HepG2 (cell line): ENCODE results near the gene C11orf68. TPM values are rescaled to one million over a fixed set of nuclear protein-coding genes. Genes with fewer than 3 reads are reported as not detected.
A peak's percentile ranks its signal among the peaks of the same experiment; 100 is the strongest.

Experiments used
- AHR ChIP-seq: IDR thresholded peaks from 2 replicates; pipeline ENCODE4 v1.6.1; 2018; ENCODE audit warnings: missing genetic modification reagents, missing compliant biosample characterization
- AKAP8 ChIP-seq: sonication (generic); formaldehyde crosslinking; IDR thresholded peaks from 2 replicates; pipeline ENCODE4 v1.5.1; 2020; ENCODE audit warnings: mild to moderate bottlenecking, missing genetic modification reagents
- ATF6 ChIP-seq: sonication (generic); formaldehyde crosslinking; conservative IDR thresholded peaks from 2 replicates; pipeline ENCODE4 v1.4.0; 2020; ENCODE audit warnings: missing genetic modification reagents
- CENPBD1 ChIP-seq: sonication (generic); formaldehyde crosslinking; IDR thresholded peaks from 2 replicates; pipeline ENCODE4 v1.8.0; 2022; ENCODE audit warnings: missing genetic modification reagents, low read depth, mild to moderate bottlenecking, borderline replicate concordance
- GTF3A ChIP-seq: sonication (generic); formaldehyde crosslinking; conservative IDR thresholded peaks from 2 replicates; pipeline ENCODE4 v1.4.0; 2020; ENCODE audit warnings: mild to moderate bottlenecking, missing genetic modification reagents
- HDAC2 ChIP-seq: sonication (generic); formaldehyde crosslinking; IDR thresholded peaks from 2 replicates; pipeline ENCODE4 v1.4.0; 2020; ENCODE audit warnings: missing genetic modification reagents
- IKZF5 ChIP-seq: IDR thresholded peaks from 2 replicates; pipeline ENCODE4 v1.6.1; 2018; ENCODE audit warnings: missing genetic modification reagents, mild to moderate bottlenecking, missing compliant biosample characterization
- MED8 ChIP-seq: sonication (generic); formaldehyde crosslinking; IDR thresholded peaks from 2 replicates; pipeline ENCODE4 v1.8.1; 2023; ENCODE audit warnings: mild to moderate bottlenecking, missing genetic modification reagents; ENCODE audit not compliant: insufficient replicate concordance
- MEIS2 ChIP-seq: sonication (generic); formaldehyde crosslinking; IDR thresholded peaks from 2 replicates; pipeline ENCODE4 v1.9.0; 2021; ENCODE audit warnings: mild to moderate bottlenecking, missing genetic modification reagents
- RXRB ChIP-seq: IDR thresholded peaks from 2 replicates; pipeline ENCODE4 v1.6.1; 2016; ENCODE audit warnings: borderline replicate concordance, missing genetic modification reagents, missing compliant biosample characterization
- TOE1 ChIP-seq: sonication (generic); formaldehyde crosslinking; IDR thresholded peaks from 2 replicates; pipeline ENCODE4 v1.4.0; 2020; ENCODE audit warnings: mild to moderate bottlenecking, missing genetic modification reagents
- ZC3H4 ChIP-seq: sonication (generic); formaldehyde crosslinking; IDR thresholded peaks from 2 replicates; pipeline ENCODE4 v1.4.0; 2020; ENCODE audit warnings: missing genetic modification reagents, borderline replicate concordance
- ZFP41 ChIP-seq: sonication (generic); formaldehyde crosslinking; IDR thresholded peaks from 2 replicates; pipeline ENCODE4 v1.4.0; 2020; ENCODE audit warnings: mild to moderate bottlenecking, missing genetic modification reagents, borderline replicate concordance
- ZNF10 ChIP-seq: sonication (generic); formaldehyde crosslinking; IDR thresholded peaks from 2 replicates; pipeline ENCODE4 v1.4.0; 2020; ENCODE audit warnings: mild to moderate bottlenecking, low read depth, missing genetic modification reagents, borderline replicate concordance
- ZNF124 ChIP-seq: sonication (generic); formaldehyde crosslinking; IDR thresholded peaks from 2 replicates; pipeline ENCODE4 v1.4.0; 2020; ENCODE audit warnings: missing genetic modification reagents
- ZNF839 ChIP-seq: sonication (generic); formaldehyde crosslinking; IDR thresholded peaks from 2 replicates; pipeline ENCODE4 v1.4.0; 2020; ENCODE audit warnings: missing genetic modification reagents, mild to moderate bottlenecking, borderline replicate concordance
- polyA plus RNA-seq, 8 experiments: library from polyadenylated mRNA; depleted of rRNA in 3 of 8; stranded (reverse) in 7 of 8; unstranded in 1 of 8; fragments of >200 nt; fragmentation: Illumina TruSeq in 4 of 8; extraction: Trizol in 4 of 8; gene quantifications; 2 replicates each; pipeline versions ENCODE4 v1.2.1 to v1.2.3, GENCODE V29; 2011 to 2016; ENCODE audit warnings: low read depth in 4 of 8, missing spikeins in 1 of 8, mixed read lengths in 1 of 8; ENCODE audit not compliant: insufficient read depth in 1 of 8
- total RNA-seq, 5 experiments: library from RNA; depleted of rRNA; stranded (reverse); fragments of >200 nt; fragmentation: Illumina TruSeq; extraction: Trizol; gene quantifications; 2 replicates each; pipeline ENCODE4 v1.2.3, GENCODE V29; 2016; ENCODE audit warnings: low read depth in 1 of 5
- TF ChIP-seq, protein P1 (sequence below): sonication (generic); formaldehyde crosslinking; IDR thresholded peaks from 2 replicates; pipeline ENCODE4 v1.4.0; 2020; ENCODE audit warnings: mild to moderate bottlenecking, missing genetic modification reagents
- TF ChIP-seq, protein P2 (sequence below): sonication (generic); formaldehyde crosslinking; IDR thresholded peaks from 2 replicates; pipeline ENCODE4 v1.4.0; 2020; ENCODE audit warnings: mild to moderate bottlenecking, missing genetic modification reagents
- TF ChIP-seq, protein P3 (sequence below): sonication (generic); formaldehyde crosslinking; IDR thresholded peaks from 2 replicates; pipeline ENCODE4 v1.9.0; 2021; ENCODE audit warnings: missing genetic modification reagents, borderline replicate concordance

Gene C11orf68
- total and polyA plus RNA-seq, 2 of the 13 experiments (the other 11 are each of a cell fraction or from before 2014, with no cell fraction given) = 8.4 to 28.3 TPM

DNA sequence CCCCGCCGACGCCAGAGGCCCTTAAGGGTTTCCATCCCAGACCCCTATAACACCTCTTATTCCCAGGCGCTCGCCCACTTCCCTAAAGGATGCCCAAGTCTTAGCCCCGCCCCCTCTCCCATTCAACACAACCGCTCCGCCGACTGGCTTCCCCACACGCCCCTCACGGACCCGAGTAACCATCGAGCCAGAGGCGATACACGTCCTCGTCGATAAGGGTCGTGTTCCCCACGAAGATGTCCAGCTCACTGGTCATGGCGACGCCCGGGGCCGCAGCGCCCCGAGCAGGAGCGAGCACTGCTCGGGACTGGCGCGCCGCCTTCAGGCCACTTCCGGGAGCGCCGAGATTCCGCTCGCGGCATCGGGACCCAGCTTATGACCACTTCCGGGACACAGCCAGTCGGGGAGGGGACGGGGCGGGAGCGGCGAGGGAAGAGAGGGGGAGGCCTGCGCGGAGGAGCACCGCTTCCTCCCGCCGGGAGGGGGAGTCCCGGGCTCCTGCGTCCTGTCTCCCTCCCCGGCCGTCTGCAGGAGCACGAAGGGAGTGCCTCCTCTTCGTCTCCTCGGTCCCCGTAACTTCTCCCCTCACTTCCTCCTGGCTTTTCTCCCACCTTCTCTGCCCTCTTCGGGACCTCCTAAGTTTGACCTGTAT lies 30.6 kb downstream of the C11orf68 start, which contains the start of gene FIBP (continued):
- TF ChIP-seq HDAC2 (CRISPR knock-in tag) (peak; percentile 62; the same call in 1 of the 2 replicates), ATF6 (no peak), CENPBD1 (CRISPR knock-in tag) (no peak), MED8 (no peak), ZFP41 (peak; percentile 31; the same call in 1 of the 2 replicates), RXRB (no peak), ZNF124 (peak; percentile 33; the same call in 1 of the 2 replicates), AHR (CRISPR knock-in tag) (no peak), IKZF5 (CRISPR knock-in tag) (peak; percentile 50), ZNF839 (CRISPR knock-in tag) (no peak; the same call in 1 of the 2 replicates), GTF3A (CRISPR knock-in tag) (no peak), MEIS2 (CRISPR knock-in tag) (no peak), ZC3H4 (CRISPR knock-in tag) (no peak), TOE1 (CRISPR knock-in tag) (no peak), ZNF10 (CRISPR knock-in tag) (no peak), AKAP8 (no peak)
- TF ChIP-seq, protein P1, sequence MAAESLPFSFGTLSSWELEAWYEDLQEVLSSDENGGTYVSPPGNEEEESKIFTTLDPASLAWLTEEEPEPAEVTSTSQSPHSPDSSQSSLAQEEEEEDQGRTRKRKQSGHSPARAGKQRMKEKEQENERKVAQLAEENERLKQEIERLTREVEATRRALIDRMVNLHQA (CRISPR knock-in tag) = no peak
- TF ChIP-seq, protein P2, sequence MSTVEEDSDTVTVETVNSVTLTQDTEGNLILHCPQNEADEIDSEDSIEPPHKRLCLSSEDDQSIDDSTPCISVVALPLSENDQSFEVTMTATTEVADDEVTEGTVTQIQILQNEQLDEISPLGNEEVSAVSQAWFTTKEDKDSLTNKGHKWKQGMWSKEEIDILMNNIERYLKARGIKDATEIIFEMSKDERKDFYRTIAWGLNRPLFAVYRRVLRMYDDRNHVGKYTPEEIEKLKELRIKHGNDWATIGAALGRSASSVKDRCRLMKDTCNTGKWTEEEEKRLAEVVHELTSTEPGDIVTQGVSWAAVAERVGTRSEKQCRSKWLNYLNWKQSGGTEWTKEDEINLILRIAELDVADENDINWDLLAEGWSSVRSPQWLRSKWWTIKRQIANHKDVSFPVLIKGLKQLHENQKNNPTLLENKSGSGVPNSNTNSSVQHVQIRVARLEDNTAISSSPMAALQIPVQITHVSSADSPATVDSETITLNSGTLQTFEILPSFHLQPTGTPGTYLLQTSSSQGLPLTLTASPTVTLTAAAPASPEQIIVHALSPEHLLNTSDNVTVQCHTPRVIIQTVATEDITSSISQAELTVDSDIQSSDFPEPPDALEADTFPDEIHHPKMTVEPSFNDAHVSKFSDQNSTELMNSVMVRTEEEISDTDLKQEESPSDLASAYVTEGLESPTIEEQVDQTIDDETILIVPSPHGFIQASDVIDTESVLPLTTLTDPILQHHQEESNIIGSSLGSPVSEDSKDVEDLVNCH (CRISPR knock-in tag) = no peak
- TF ChIP-seq, protein P3, sequence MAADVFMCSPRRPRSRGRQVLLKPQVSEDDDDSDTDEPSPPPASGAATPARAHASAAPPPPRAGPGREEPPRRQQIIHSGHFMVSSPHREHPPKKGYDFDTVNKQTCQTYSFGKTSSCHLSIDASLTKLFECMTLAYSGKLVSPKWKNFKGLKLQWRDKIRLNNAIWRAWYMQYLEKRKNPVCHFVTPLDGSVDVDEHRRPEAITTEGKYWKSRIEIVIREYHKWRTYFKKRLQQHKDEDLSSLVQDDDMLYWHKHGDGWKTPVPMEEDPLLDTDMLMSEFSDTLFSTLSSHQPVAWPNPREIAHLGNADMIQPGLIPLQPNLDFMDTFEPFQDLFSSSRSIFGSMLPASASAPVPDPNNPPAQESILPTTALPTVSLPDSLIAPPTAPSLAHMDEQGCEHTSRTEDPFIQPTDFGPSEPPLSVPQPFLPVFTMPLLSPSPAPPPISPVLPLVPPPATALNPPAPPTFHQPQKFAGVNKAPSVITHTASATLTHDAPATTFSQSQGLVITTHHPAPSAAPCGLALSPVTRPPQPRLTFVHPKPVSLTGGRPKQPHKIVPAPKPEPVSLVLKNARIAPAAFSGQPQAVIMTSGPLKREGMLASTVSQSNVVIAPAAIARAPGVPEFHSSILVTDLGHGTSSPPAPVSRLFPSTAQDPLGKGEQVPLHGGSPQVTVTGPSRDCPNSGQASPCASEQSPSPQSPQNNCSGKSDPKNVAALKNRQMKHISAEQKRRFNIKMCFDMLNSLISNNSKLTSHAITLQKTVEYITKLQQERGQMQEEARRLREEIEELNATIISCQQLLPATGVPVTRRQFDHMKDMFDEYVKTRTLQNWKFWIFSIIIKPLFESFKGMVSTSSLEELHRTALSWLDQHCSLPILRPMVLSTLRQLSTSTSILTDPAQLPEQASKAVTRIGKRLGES (CRISPR knock-in tag) = no peak
